ENCODE results near the gene ZMIZ1.
A peak's percentile ranks its signal among the peaks of the same experiment; 100 is the strongest.

ZMIZ1 gene

GRCh38 chr10:79101560-79102497 lies 33.1 kb downstream of the ZMIZ1 start:
- DNase-seq, result peak; percentile 33

DNA sequence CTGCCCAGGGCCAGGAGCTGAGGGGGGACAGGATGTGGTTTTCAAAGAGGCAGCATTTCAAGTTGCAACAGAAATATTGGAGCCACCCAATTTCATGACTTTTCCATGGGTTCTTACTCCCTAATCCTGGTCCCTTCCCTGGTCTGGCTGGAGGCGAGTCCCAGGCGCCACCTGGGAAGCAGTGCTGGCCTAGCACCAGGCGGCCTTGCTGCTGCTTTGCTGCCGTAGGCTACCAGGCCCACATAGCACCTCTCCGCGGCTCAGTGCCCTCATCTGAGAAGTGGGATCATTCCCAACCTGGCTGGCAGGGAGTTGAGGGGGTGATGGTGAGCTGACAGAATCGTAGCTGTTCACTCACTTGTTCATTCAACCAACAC lies 33.7 kb downstream of the ZMIZ1 start:
- no peak for DNase-seq

GRCh38 chr10:79103129-79103528 lies 34.4 kb downstream of the ZMIZ1 start:
- no peak for DNase-seq

DNA sequence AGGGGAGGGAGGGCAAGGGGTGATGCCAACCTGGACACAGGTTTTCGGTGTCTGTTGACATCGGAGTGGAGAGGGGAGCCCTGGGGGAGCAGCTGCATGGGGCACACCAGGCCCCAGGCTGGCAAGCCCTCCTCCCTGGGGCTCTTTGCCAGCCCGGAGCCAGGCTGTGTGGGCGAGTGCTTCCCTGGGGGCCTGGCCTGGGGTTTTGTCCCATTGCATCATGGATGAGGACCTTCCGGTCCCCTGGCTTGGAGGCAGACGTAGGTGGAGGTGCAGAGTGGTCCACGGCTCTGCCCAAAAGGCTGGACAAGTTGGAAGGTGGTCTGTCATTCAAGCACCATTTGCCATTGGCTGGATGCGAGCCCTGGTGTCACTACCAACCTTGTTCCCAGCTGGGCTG lies 34.8 kb downstream of the ZMIZ1 start:
- DNase-seq, result no peak

DNA sequence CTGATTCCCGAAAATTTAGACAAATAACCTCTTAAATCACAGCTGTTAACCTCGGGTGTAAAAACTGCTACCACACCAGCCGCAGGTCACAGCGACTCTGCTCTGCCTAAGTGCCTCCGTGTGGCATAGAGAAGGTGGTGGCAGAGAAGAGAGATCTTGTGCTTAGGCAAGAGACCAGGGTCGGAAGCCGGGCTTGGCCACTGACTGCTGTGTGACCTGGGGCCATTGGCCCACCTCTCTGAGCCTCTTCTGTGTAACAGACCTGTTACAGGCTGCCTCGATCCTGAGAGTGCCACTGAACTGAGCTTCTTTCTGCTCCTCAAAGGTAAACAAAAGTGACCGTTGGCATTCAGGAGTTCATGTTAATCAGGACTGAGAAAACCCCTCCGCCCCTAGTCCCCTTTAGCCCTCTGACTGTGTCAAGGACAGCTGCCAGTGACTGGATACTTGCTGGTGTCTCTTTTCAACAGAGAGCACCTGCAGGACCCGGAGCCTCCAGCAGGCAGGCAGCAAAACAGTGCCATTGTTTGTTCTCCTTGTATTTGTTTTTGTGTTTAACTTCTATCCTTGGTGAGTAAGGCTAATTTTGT lies 36.5 kb downstream of the ZMIZ1 start:
- DNase-seq, result no peak

DNA sequence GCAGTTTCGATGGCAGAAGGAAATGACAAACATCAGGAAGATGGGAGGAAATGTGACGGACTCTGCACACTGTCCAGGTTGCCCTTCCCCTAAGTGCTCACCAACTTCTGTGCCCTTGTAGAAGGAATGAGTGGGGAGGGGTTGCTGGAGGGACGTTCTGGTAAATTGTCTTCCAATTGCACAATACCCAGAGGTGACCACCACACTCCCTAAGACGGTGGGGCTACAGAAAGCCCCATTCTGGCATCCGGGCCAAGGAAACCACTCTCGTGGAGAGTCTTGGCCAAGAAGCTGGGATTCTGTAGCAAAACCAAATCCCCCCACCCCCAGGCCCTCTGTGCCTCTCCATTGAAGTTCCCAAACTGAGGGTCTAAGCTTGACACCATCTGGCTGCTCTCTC lies 37.1 kb downstream of the ZMIZ1 start:
- no peak for DNase-seq

GRCh38 chr10:79106256-79107050 lies 37.7 kb downstream of the ZMIZ1 start:
- DNase-seq, result no peak

GRCh38 chr10:79107736-79108264 lies 39.0 kb downstream of the ZMIZ1 start:
- DNase-seq, result no peak

- DNase-seq, result no peak
Observed at GRCh38 chr10:79108728-79109127, 40.0 kb downstream of the ZMIZ1 start.

- DNase-seq, result no peak
Observed at GRCh38 chr10:79111427-79111826, 42.7 kb downstream of the ZMIZ1 start.

DNA sequence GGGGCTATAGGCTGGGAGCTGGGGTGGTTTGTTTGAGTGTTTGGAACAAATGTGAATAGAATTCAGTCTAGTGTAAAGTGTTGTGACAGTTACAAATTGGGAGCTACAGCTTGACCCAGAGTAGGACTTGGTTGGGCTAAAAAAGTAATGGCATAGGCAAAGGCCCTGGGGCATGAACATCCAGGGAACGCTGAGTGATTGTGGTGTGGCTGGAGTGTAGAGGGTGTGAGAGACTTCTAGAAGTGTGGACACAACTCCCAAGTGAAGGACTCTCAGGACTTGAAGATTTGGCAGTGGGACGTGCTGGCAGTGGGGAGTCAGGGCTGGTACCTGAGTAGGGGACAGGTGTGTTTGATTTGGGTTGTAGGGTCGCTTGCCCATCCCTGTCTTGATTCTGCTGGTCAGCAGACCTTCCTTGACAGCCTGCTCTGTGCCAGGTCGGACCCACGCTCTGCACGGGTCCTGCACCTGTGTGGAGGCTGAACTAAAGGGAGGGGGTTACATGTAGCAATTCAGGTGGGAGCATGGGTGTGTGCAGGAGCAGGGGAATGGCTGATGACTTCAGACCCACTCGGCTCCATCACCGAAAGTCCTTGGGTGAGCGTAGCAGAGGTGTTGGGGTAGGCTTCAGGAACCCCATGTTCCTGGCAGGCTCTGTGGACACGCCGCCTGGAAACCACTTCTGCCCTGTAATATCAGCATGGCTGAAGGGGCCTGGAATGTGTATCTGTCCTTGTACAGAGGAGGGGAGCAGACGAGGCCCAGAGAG lies 43.3 kb downstream of the ZMIZ1 start:
- no peak for DNase-seq

- no peak for DNase-seq
Observed at GRCh38 chr10:79112881-79113431, 44.2 kb downstream of the ZMIZ1 start.

DNA sequence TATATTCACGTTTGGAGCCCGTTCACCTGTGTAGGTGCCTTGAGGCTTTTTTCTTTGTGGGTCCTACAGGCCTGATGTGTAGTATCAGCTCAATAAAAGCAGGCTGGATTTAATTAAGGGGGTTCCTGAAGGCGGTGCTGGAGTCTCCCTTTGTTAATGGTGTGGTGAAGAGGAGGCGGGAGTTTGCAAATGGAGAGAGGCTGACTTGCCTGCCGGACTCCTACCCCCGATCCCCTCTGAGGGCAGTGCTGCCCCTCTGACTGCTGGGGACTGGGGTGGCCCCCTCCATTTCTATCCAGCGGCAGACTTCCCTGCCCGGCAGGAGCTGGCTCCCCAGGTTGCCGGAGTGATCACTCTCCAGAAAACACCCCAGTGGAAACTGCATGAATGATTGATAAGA lies 45.1 kb downstream of the ZMIZ1 start:
- DNase-seq, result no peak

DNA sequence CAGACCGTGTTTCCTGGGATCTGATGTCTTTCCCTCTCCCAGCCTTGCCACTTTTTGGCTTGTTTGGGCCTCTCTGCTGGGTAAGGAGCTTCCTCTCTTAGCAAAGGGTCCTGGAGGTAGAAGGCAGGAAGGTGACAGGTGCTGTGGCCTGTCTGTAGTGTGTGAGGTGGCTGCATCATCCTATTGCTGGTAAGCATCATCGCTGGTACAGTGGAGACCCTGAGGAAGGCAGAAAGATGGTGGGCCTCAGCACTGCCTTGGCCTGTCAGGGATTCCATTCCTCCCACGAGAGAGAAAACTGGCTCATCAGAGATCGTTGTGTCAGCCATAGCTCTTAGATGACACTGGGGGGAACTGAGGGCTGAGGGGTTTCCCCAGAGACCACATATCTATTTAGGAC lies 46.5 kb downstream of the ZMIZ1 start:
- DNase-seq, result no peak

DNA sequence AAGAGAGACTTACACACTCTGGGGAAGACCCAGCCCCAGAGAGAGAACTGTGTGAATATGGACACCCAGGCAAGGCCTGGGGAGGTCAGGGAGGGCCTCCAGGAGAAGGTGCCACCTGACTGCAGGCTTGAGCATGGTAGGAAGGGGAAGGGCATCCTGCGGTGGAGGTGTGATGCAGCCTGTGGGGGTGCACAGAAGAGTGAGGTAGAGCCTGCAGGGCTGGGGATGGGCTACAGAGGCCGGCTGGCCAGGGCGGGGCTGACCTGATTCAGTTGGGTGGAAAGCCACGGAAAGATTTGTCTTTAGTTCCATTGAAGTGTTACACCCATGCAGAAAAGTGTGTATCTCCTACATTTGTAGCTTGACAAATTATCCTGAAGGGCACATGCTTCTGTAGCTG lies 47.6 kb downstream of the ZMIZ1 start:
- DNase-seq, result no peak

DNA sequence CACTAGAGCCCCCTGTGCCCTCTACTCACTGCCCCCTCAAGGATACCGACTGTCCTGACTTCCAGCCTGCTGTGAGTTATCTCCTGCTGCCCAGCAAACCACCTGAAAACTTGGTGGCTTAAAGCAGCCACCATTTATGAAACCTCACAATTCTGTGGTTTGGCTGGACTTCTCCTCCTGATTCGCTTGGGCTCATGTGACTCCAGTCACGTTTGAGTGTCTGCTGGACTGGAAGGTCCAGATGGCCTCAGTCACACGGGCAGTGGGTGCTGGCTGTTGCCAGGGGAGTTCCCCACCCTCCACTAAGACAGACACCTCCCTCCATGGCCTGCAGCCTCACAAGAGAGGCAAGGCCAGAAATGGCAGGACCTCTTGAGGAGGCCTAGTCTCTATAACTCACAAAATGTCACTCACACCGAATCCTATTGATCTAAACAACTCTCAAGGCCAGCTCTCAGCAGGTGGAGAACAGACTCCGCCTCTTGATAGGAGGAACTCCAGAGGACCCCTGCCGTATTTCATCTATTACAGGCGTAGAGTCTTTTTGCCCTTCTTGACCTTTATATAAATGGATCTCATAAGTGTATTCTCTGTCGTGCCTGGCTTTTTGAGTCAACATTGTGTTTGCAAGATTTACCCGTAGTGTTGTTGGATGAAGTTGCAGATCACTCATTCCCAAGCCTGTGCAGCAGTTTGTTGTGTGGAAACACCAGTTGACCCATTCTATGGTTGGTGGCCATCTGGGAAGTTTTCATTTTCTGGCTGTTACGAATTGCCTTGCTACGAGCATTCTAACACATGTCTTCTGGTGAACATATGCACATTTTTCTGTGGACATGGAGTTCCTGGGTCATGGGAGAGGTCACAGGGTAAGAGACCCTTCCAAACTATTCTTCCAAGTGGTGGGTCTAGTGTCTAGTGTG lies 48.3 kb downstream of the ZMIZ1 start:
- DNase-seq, result no peak

GRCh38 chr10:79118286-79119202 lies 49.8 kb downstream of the ZMIZ1 start:
- DNase-seq, result no peak

DNA sequence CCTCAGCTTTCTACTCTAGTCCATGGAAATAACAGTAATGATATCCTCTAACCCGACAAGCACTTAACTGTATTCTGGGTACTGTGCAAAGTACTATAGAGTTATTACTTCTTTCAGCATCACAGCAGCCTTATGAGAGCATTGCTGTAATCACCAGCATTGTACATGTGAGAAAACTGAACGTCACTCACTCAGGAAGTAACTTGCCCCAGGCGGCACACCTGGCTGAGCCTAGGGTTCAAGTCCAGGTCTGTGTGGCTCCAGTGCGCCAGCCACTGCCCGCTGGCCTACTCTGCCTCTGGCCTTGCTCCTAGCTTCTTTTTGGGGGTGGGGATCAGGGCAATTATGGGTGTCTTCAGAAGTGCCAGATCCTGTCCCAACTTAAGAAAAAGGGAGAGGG lies 50.5 kb downstream of the ZMIZ1 start:
- no peak for DNase-seq

DNA sequence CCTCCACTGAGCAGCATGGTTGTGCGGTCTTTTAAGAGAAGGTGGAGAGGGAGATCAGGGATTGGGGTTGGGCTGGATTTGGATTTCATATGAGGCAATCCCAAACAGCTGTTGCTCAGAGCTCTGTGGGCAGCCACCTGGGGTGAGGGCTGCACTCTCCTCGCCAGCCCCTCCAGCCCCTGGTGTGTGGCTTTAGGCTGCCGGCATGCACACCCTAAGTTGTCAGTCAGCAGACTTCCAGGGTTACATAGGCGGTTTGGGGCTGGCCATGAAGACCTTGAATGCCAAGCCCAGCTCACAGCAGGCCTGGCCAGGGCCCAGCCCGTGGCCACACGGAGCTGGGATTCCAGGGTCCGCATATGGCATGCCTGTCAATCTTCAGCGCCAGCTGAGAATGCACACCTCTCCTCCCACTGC lies 54.8 kb downstream of the ZMIZ1 start:
- DNase-seq, result no peak

DNA sequence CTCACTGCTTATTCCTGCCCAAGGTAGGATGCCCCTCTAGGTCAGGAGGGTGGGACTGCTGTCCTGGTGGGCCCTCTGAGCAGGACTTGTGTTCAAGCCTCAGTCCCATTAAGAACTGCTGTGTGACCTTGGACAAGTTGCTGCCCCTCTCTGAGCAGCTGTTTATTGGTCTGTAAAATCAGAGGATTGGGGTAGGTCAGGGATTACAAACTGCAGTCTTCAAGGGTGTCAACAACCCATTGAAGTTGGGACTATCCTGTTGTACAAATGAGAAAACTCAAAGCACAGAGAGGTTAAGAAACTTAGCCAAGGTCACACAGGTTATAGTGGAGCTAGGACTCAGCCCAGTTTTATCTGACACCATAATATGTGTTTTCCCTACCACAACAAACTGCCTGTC lies 55.3 kb downstream of the ZMIZ1 start:
- no peak for DNase-seq

Data from NCI-H774 (cell line).